ENCODE measurements around the gene CADPS2.

Gene CADPS2

DNA sequence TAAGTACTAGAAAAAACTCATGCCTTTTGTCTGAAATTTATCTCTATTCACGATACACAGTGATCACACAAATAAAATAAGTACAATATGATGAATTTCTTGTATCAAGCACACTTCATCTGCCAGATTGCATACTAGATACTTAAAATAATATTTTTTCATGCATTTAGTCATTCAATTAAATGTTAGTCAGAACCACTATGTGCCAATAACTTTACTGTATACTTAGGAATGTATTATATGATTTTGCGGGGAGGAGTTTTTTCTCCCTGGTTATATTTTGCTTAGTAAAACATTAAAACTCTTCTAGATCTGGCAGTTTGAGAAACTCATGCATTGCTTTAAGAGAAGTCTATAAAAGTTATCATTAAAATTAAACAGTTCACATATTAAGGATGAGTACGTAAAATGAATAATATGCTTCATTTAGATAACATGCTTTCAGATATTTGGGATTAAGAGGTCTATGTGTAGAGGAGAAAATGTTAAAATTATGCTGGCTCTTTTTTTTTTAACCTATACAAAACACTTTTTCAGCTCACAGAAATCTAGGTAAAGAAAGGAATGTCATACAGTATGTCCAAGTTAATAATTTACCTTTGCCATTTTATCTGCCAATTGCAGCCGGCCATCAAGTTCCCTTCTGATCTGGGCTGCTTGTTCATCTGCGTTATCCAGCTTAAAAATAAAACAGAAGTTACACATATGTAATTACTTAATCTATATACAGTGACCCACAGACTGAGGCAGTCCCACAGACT lies 257.4 kb downstream of the CADPS2 start:
- DNase-seq (ENCODE audit: low read depth): no peak
- no peak overlapping the region for H3K4me3 ChIP-seq (replicated peaks; ENCODE audit: low read depth, low read length)
- TF ChIP-seq, protein P1, sequence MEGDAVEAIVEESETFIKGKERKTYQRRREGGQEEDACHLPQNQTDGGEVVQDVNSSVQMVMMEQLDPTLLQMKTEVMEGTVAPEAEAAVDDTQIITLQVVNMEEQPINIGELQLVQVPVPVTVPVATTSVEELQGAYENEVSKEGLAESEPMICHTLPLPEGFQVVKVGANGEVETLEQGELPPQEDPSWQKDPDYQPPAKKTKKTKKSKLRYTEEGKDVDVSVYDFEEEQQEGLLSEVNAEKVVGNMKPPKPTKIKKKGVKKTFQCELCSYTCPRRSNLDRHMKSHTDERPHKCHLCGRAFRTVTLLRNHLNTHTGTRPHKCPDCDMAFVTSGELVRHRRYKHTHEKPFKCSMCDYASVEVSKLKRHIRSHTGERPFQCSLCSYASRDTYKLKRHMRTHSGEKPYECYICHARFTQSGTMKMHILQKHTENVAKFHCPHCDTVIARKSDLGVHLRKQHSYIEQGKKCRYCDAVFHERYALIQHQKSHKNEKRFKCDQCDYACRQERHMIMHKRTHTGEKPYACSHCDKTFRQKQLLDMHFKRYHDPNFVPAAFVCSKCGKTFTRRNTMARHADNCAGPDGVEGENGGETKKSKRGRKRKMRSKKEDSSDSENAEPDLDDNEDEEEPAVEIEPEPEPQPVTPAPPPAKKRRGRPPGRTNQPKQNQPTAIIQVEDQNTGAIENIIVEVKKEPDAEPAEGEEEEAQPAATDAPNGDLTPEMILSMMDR (IDR thresholded peaks at IDR 0.05; ENCODE audit: low read length, missing control alignments): no peak

GRCh38 chr7:122626785-122627184 lies 259.5 kb downstream of the CADPS2 start:
- no peak for DNase-seq (ENCODE audit: low read depth)
- H3K4me3 ChIP-seq (replicated peaks; ENCODE audit: low read depth, low read length): no peak overlapping the region
- TF ChIP-seq, protein P1 (IDR thresholded peaks at IDR 0.05; ENCODE audit: low read length, missing control alignments): no peak

GRCh38 chr7:122622682-122623081 lies 263.6 kb downstream of the CADPS2 start:
- no peak for DNase-seq (ENCODE audit: low read depth)
- no peak overlapping the region for H3K4me3 ChIP-seq (replicated peaks; ENCODE audit: low read depth, low read length)
- TF ChIP-seq, protein P1 (IDR thresholded peaks at IDR 0.05; ENCODE audit: low read length, missing control alignments): no peak

GRCh38 chr7:122619664-122620063 lies 266.6 kb downstream of the CADPS2 start:
- no peak for DNase-seq (ENCODE audit: low read depth)
- no peak overlapping the region for H3K4me3 ChIP-seq (replicated peaks; ENCODE audit: low read depth, low read length)
- TF ChIP-seq, protein P1 (IDR thresholded peaks at IDR 0.05; ENCODE audit: low read length, missing control alignments): no peak

DNA sequence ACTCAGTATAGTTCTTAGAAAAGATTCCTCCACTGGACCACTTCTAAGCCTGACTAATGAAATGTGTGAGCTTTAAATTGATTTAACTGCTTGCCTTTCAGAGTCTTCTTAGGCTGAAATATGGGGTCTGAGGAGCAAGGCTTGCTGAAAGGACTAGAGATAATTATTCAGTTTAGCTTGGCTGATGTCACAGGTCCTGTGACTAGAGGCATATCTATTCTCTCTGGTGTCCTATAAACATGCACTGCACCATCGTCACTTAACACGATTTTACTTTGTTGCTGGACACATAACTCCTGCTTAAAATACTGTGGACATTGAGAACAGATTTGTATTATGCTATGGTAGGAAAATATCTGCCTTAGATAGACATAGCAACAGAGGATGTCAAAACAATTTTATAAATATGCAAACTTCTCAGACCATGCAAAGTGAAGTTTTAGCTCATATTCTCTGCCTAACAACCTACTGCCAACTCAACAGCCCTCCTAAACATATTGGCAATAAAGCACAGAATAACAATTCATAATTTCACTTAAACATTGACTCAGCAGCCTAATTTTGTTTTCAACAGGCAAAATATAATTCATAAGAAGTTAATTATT lies 267.6 kb downstream of the CADPS2 start:
- TF ChIP-seq, protein P1 (IDR thresholded peaks at IDR 0.05; ENCODE audit: low read length, missing control alignments): no peak
- no peak for DNase-seq (ENCODE audit: low read depth)
- H3K4me3 ChIP-seq (replicated peaks; ENCODE audit: low read depth, low read length): no peak overlapping the region

DNA sequence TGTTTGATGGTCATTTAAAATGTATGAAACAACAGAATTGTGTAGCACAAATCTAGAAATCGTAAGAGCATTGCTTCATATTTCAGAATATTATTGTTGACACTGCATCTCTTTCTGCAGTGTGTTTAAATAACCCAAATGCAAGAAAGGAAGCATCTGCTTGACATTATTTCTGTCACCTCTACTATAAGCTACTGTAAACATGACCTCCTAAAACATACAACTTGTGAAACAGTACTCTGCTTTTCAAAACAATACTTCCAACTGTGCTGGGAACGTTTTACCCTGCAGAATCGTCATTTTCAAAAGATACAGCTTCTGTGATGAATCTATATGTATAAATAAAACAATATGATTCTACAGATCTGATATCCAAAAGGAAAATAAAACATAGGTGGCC lies 269.3 kb downstream of the CADPS2 start:
- TF ChIP-seq, protein P1 (IDR thresholded peaks at IDR 0.05; ENCODE audit: low read length, missing control alignments): no peak
- no peak overlapping the region for H3K4me3 ChIP-seq (replicated peaks; ENCODE audit: low read depth, low read length)
- no peak for DNase-seq (ENCODE audit: low read depth)

Data from fibroblast of pulmonary artery (primary cell).